Glutamatergic neuron (in vitro differentiated cells): ENCODE measurements around the gene SPEN. TPM values are rescaled to one million over a fixed set of nuclear protein-coding genes. Genes with fewer than 3 reads are reported as not detected.
A peak's percentile ranks its signal among the peaks of the same experiment; 100 is the strongest.

ENCODE experiments used
- DNase-seq: peaks from one replicate; pipeline ENCODE4 v3.0.0; 2022
- H3K27ac Mint-ChIP-seq: one replicate; pipeline ENCODE4 v1.8.0; 2020; ENCODE audit warnings: mild to moderate bottlenecking, mixed read lengths, inconsistent platforms; ENCODE audit not compliant: unreplicated experiment
- H3K27me3 Mint-ChIP-seq: one replicate; pipeline ENCODE4 v1.8.0; 2020; ENCODE audit warnings: mild to moderate bottlenecking, moderate library complexity, mixed read lengths, inconsistent platforms; ENCODE audit not compliant: unreplicated experiment
- H3K36me3 Mint-ChIP-seq: one replicate; pipeline ENCODE4 v1.8.0; 2020; ENCODE audit warnings: mild to moderate bottlenecking, mixed read lengths, inconsistent platforms; ENCODE audit not compliant: unreplicated experiment
- H3K4me1 Mint-ChIP-seq: one replicate; pipeline ENCODE4 v1.8.0; 2020; ENCODE audit warnings: mild to moderate bottlenecking, low read depth, mixed read lengths, inconsistent platforms; ENCODE audit not compliant: unreplicated experiment
- H3K4me3 Mint-ChIP-seq: one replicate; pipeline ENCODE4 v1.8.0; 2020; ENCODE audit warnings: mild to moderate bottlenecking, mixed read lengths, inconsistent platforms; ENCODE audit not compliant: unreplicated experiment
- H3K9me3 Mint-ChIP-seq: one replicate; pipeline ENCODE4 v1.8.0; 2020; ENCODE audit warnings: mild to moderate bottlenecking, moderate library complexity, mixed read lengths, inconsistent platforms; ENCODE audit not compliant: unreplicated experiment
- CTCF ChIP-seq: fragments of 200-600 bp; sonication (generic); IDR thresholded peaks from one replicate; pipeline ENCODE4 v1.5.0; 2021; ENCODE audit not compliant: partially characterized antibody, unreplicated experiment
- total RNA-seq: library from RNA; stranded (reverse); fragmentation: NEBNext Ultra II Directional; extraction: Animal tissue kit (Norgen Biotek cat#: 25700); gene quantifications from one replicate; pipeline ENCODE4 v1.2.1, GENCODE V29; 2021; ENCODE audit not compliant: unreplicated experiment

SPEN gene
- total RNA-seq, 1 donor from 2014 or later = 52.4 TPM

DNA sequence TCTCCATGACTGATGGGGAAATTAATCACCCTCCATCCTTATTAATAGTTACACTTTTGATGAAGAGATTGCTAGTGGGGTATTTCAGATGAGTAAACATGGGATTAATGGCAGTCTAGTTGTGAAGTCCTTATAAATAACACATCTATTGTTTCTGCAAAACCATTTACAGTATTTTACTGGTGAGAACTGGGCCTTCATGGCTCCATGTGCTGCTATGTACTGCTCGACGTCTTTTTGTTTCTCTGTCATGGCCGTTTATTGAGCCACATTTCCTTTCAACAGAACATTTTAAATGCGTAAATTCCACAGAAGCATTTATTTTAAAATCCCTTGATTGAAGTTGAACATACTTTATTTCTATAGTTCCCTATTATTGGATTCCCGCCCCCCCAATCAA, 34.5 kb downstream of the SPEN start:
- H3K36me3 Mint-ChIP-seq = no peaks in the 10 kb centered on the region
- no peak overlapping the region for H3K27ac Mint-ChIP-seq
- no peaks in the 10 kb centered on the region for H3K9me3 Mint-ChIP-seq

DNA sequence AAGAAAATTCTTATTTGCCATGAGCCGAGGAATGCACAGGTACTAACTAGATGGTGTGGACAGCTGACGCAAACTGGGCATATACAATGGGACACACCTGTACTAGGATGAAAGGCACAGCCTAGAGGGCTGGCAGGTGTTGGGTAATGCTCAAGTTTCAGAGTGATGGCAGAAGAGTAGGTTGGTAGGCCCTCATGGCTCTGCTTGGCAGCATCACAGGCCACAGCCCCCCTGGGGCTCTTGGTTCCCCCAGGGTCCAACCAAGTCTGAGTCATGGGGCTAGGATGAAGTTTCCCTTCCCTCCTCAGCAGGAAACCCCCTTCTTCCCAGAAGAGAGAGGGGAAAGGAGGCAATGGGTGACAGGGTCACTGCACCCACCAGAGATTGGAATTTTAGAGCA, 35.2 kb downstream of the SPEN start:
- Mint-ChIP-seq H3K4me1 (peaks cover 12% of the 10 kb centered on the region), H3K27ac (no peak overlapping the region), H3K36me3 (no peaks in the 10 kb centered on the region), H3K27me3 (no peaks in the 10 kb centered on the region), H3K9me3 (no peaks in the 10 kb centered on the region), H3K4me3 (no peak overlapping the region)
- TF ChIP-seq CTCF = no peak
- no peak for DNase-seq

More for the DNA sequence above, 34.5 kb downstream of the SPEN start:
- DNase-seq = no peak
- H3K27me3 Mint-ChIP-seq = no peaks in the 10 kb centered on the region
- H3K4me3 Mint-ChIP-seq = no peak overlapping the region
- no peak for TF ChIP-seq CTCF
- H3K4me1 Mint-ChIP-seq = peaks cover 12% of the 10 kb centered on the region

GRCh38 chr1:15883326-15883725, 35.8 kb downstream of the SPEN start:
- no peak for TF ChIP-seq CTCF
- no peak overlapping the region for H3K4me3 Mint-ChIP-seq
- H3K27ac Mint-ChIP-seq = no peak overlapping the region
- H3K9me3 Mint-ChIP-seq = no peaks in the 10 kb centered on the region
- H3K4me1 Mint-ChIP-seq = peaks cover 12% of the 10 kb centered on the region
- H3K36me3 Mint-ChIP-seq = no peaks in the 10 kb centered on the region
- DNase-seq = no peak
- no peaks in the 10 kb centered on the region for H3K27me3 Mint-ChIP-seq

- no peak for TF ChIP-seq CTCF
- Mint-ChIP-seq H3K36me3 (no peaks in the 10 kb centered on the region), H3K4me1 (peaks cover 12% of the 10 kb centered on the region), H3K4me3 (no peak overlapping the region), H3K27ac (no peak overlapping the region), H3K9me3 (no peaks in the 10 kb centered on the region), H3K27me3 (no peaks in the 10 kb centered on the region)
- DNase-seq = no peak
Observed at GRCh38 chr1:15884477-15884876, 37.0 kb downstream of the SPEN start.

GRCh38 chr1:15885269-15885668, 37.8 kb downstream of the SPEN start:
- Mint-ChIP-seq H3K27ac (peak overlapping the region; percentile 68), H3K4me1 (peaks cover 12% of the 10 kb centered on the region), H3K27me3 (no peaks in the 10 kb centered on the region), H3K9me3 (no peaks in the 10 kb centered on the region), H3K36me3 (no peaks in the 10 kb centered on the region), H3K4me3 (no peak overlapping the region)
- DNase-seq = no peak
- TF ChIP-seq CTCF = no peak
